A673 (cell line): ENCODE results near the gene ALOX15. TPM values are rescaled to one million over a fixed set of nuclear protein-coding genes. Genes with fewer than 3 reads are reported as not detected.

Experiments used
- BruUV-seq: library from RNA; stranded (reverse); fragments of 400-500 nt; replicated peaks from 2 replicates; lab custom pipeline; 2021; lab: Mats Ljungman, UMichigan
- CTCF ChIA-PET: fragments of 300-600 bp; sonication (Branson Sonifier 250); formaldehyde crosslinking; loops from one replicate; lab custom pipeline; 2022; ENCODE audit warnings: antibody characterized with exemption; lab: Charles Lee
- POLR2A ChIA-PET: fragments of 300-600 bp; sonication (Branson Sonifier 250); formaldehyde crosslinking; loops from one replicate; lab custom pipeline; 2022; ENCODE audit warnings: antibody characterized with exemption; ENCODE audit not compliant: low non-redundant PET; lab: Charles Lee
- DNase-seq: peaks from one replicate; pipeline ENCODE4 v3.0.0-alpha.2; 2015; ENCODE audit warnings: low spot score
- H3K27ac ChIP-seq: fragments of 200-600 bp; sonication (generic); 2 replicates; pipeline ENCODE4 v1.5.1; 2016; ENCODE audit warnings: mixed run types, low read depth, mild to moderate bottlenecking, mixed read lengths, antibody characterized with exemption, low read length; ENCODE audit not compliant: poor library complexity, severe bottlenecking
- H3K27me3 ChIP-seq: fragments of 200-600 bp; sonication (generic); replicated peaks from 2 replicates; pipeline ENCODE4 v1.6.1; 2017; ENCODE audit warnings: mixed run types, low read depth, mild to moderate bottlenecking, mixed read lengths, antibody characterized with exemption, low read length; ENCODE audit not compliant: insufficient read depth, poor library complexity
- H3K36me3 ChIP-seq: fragments of 200-600 bp; sonication (generic); 2 replicates; pipeline ENCODE4 v1.6.1; 2016; ENCODE audit warnings: mixed run types, mild to moderate bottlenecking, mixed read lengths, antibody characterized with exemption, low read length; ENCODE audit not compliant: insufficient read depth, poor library complexity, severe bottlenecking
- H3K4me1 ChIP-seq: fragments of 200-600 bp; sonication (generic); 2 replicates; pipeline ENCODE4 v1.6.1; 2017; ENCODE audit warnings: mixed run types, mild to moderate bottlenecking, mixed read lengths, antibody characterized with exemption, low read length; ENCODE audit not compliant: insufficient read depth, poor library complexity, severe bottlenecking
- H3K4me3 ChIP-seq: fragments of 200-600 bp; sonication (generic); 2 replicates; pipeline ENCODE4 v1.5.1; 2016; ENCODE audit warnings: low read depth, mixed run types, mild to moderate bottlenecking, mixed read lengths, low read length; ENCODE audit not compliant: poor library complexity, severe bottlenecking
- H3K9me3 ChIP-seq: fragments of 200-600 bp; sonication (generic); 2 replicates; pipeline ENCODE4 v1.6.1; 2016; ENCODE audit warnings: mixed run types, low read depth, mild to moderate bottlenecking, mixed read lengths, antibody characterized with exemption, low read length; ENCODE audit not compliant: poor library complexity, severe bottlenecking
- CTCF ChIP-seq: fragments of 300-800, 200-600 bp; sonication (generic); conservative IDR thresholded peaks from 2 replicates; pipeline ENCODE4 v1.5.1; 2017; ENCODE audit warnings: low read depth, mild to moderate bottlenecking, antibody characterized with exemption, low read length, moderate library complexity, mixed read lengths
- EZH2 ChIP-seq: fragments of 200-600 bp; sonication (generic); IDR thresholded peaks from 2 replicates; pipeline ENCODE4 v1.6.1; 2017; ENCODE audit warnings: borderline replicate concordance, low read depth, mild to moderate bottlenecking, mixed read lengths, antibody characterized with exemption, low read length; ENCODE audit not compliant: poor library complexity, severe bottlenecking
- intact Hi-C: fragments of 100-400 bp; cut with micrococcal nuclease; formaldehyde crosslinking; loops from one replicate; pipeline ENCODE4 v1.10.0; 2022; ENCODE audit not compliant: unreplicated experiment
- total RNA-seq: library from RNA; stranded (reverse); gene quantifications from 2 replicates; pipeline ENCODE4 v1.2.3, GENCODE V29; 2021

ALOX15 gene
- total RNA-seq, 1 experiment from 2014 or later: not detected

- Histone ChIP-seq H3K9me3 (no peaks in the 10 kb centered on the region), H3K4me3 (no peak overlapping the region), H3K36me3 (no peaks in the 10 kb centered on the region), H3K27me3 (no peaks in the 10 kb centered on the region), H3K27ac (no peak overlapping the region), H3K4me1 (no peaks in the 10 kb centered on the region)
- CTCF ChIA-PET: no interaction called here
- DNase-seq: no peak
- no TSS peak for BruUV-seq
- TF ChIP-seq CTCF (no peak), EZH2 (no peak)
- POLR2A ChIA-PET: no interaction called here
- intact Hi-C loops: no loop called here
Measured at GRCh38 chr17:4594931-4595684, 46.4 kb downstream of the ALOX15 start.

DNA sequence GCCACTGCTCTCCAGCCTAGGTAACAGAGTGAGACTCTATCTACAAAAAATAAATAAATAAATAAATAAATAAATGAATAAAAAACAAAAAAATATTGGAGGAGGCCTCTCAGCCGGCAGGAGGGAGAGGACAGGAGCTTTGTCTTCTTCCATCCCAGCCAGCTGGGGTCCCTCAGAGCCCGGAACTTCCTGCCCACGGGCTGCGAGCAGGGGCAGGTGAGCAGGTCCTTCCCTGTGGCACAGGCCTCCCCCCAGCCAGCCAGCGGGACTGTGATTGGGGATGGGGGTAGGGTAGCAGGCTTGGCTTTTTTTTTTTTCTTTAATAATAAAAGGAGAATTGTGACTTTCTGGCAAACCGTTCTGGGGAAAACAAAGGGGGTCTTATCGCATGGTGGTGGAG lies 47.1 kb downstream of the ALOX15 start:
- H3K27me3 ChIP-seq: no peaks in the 10 kb centered on the region
- intact Hi-C loops: no loop called here
- no peaks in the 10 kb centered on the region for H3K36me3 ChIP-seq
- no peak for TF ChIP-seq EZH2
- no peak for TF ChIP-seq CTCF
- ChIA-PET CTCF (no interaction called here), POLR2A (no interaction called here)
- DNase-seq: no peak
- no peak overlapping the region for H3K4me3 ChIP-seq
- H3K4me1 ChIP-seq: no peaks in the 10 kb centered on the region
- BruUV-seq: no TSS peak
- H3K27ac ChIP-seq: no peak overlapping the region
- H3K9me3 ChIP-seq: no peaks in the 10 kb centered on the region

- no peak overlapping the region for H3K27ac ChIP-seq
- no peaks in the 10 kb centered on the region for H3K36me3 ChIP-seq
- no peaks in the 10 kb centered on the region for H3K4me1 ChIP-seq
- H3K9me3 ChIP-seq: no peaks in the 10 kb centered on the region
- ChIA-PET POLR2A (no interaction called here), CTCF (no interaction called here)
- intact Hi-C loops: no loop called here
- H3K27me3 ChIP-seq: no peaks in the 10 kb centered on the region
- no peak overlapping the region for H3K4me3 ChIP-seq
- BruUV-seq: no TSS peak
- no peak for DNase-seq
- no peak for TF ChIP-seq EZH2
Measured at GRCh38 chr17:4593021-4593421, 48.5 kb downstream of the ALOX15 start.
